ENCODE results near the gene CLP1.
A peak's percentile ranks its signal among the peaks of the same experiment; 100 is the strongest.

The CLP1 gene

DNA sequence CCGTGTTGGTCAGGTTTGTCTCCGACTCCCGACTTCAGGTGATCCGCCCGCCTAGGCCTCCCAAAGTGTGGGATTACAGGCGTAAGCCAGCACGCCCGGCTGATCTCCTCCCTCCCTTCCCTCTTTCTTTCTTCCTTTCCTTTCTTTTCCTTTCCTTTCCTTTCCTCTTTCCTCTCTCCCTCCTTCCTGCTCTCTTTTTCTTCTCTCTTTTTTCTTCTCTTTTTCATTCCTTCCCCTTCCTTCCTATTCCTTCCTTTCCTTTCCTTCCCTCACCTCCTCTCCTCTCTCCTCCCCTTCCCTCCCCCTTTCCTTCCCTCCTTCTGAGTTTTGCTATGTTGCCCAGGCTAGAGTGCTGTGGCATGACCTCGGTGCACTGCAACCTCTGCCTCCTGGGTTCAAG, 6.4 kb downstream of the CLP1 start:
- H3K4me3 ChIP-seq (ENCODE audit: low read depth, low read length): no peak overlapping the region
- TF ChIP-seq CTCF (IDR thresholded peaks at IDR 0.05; ENCODE audit: low read depth, low read length): no peak

- peak overlapping the region; percentile 97 for H3K4me3 ChIP-seq (ENCODE audit: low read depth, low read length)
- no peak for TF ChIP-seq CTCF (IDR thresholded peaks at IDR 0.05; ENCODE audit: low read depth, low read length)
Measured at GRCh38 chr11:57667117-57667735, 9.7 kb downstream of the CLP1 start.

- peak within 1 kb of the TSS; percentile 97 for H3K4me3 ChIP-seq (ENCODE audit: low read depth, low read length)
- TF ChIP-seq CTCF (IDR thresholded peaks at IDR 0.05; ENCODE audit: low read depth, low read length): peak; percentile 23; the same call in 1 of the 2 replicates
Measured at GRCh38 chr11:57667736-57668433, 10.3 kb downstream of the CLP1 start, which contains the start of gene ZDHHC5. ZDHHC5 (plus strand) TSS chr11:57668114; CDS start chr11:57673091, 4,977 bp downstream.

GRCh38 chr11:57668434-57668782, 10.8 kb downstream of the CLP1 start:
- TF ChIP-seq CTCF (IDR thresholded peaks at IDR 0.05; ENCODE audit: low read depth, low read length): no peak
- peak overlapping the region; percentile 97 for H3K4me3 ChIP-seq (ENCODE audit: low read depth, low read length)

DNA sequence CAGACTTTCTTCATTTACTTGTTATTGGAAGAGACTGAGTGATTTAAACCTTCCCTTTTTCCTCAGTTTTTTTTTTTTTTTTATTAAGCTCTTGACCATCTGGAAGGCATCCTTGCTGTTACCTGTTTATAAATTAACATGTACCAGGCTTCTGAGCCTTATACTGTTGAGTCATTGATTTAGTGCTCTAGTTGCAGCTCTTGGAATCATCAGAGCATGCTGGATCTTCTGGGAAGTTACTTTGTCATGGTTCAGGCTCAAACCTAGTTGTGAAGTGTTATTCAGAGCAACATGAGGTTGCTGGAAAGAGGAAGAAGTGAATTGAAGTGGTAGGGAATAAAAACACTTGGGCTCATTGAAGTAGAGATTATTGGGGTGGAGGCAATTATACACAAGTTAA, 16.7 kb downstream of the CLP1 start:
- H3K4me3 ChIP-seq (ENCODE audit: low read depth, low read length): no peak overlapping the region
- no peak for TF ChIP-seq CTCF (IDR thresholded peaks at IDR 0.05; ENCODE audit: low read depth, low read length)

DNA sequence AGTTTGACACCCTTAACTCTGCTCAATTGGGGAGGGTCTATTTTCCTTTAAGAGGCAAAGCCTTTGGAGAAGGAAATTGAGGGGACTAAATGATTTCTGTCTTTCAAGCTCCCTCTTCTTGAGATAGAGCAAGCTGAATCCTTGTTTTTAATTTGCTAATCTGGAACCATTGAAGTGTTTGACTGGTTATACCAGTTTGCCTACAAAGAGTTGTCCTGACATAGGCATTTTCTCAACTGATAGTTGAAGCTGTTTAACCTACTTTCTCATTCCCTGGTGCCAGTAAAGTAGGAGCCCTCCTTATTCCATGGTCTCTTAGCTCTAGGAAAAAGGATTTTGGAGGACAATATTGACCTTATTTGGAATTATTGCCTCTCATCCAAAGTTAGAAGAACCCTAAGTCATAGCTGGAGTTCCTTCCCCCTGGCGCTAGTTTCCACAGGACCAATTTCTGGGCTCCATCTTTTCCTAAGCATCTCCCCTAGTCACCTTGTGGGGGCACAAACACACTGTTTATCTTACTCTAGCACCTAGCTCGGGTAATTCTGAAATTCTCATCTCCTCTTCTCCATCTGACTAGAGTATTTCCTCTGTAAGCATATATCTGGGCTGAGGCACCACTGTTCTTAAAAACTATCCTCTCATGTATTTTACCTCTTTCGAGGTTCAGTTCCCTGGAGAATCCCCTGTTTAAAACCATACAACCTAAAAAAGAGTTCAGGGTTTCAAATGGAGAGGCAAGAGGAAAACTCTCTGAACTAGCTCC, 17.8 kb downstream of the CLP1 start:
- TF ChIP-seq CTCF (IDR thresholded peaks at IDR 0.05; ENCODE audit: low read depth, low read length): no peak
- no peak overlapping the region for H3K4me3 ChIP-seq (ENCODE audit: low read depth, low read length)

- no peak for TF ChIP-seq CTCF (IDR thresholded peaks at IDR 0.05; ENCODE audit: low read depth, low read length)
- no peak overlapping the region for H3K4me3 ChIP-seq (ENCODE audit: low read depth, low read length)
Measured at GRCh38 chr11:57679396-57679795, 21.8 kb downstream of the CLP1 start.

Measured in WI38 (cell line).